ENCODE measurements around the gene P2RX2. TPM values are rescaled to one million over a fixed set of nuclear protein-coding genes. Genes with fewer than 3 reads are reported as not detected.

Gene P2RX2
- total and polyA plus RNA-seq, 9 donors = 0.12 to 1.5 (median 0.23) TPM; not detected in 6

GRCh38 chr12:132638541-132639408 is 20.2 kb downstream of the P2RX2 start:
- peak; percentile 33 for DNase-seq
- Histone ChIP-seq H3K27ac (ENCODE audit: low read length) (no peak overlapping the region), H3K9me3 (replicated peaks; ENCODE audit: control insufficient read depth, low read depth, low read length) (no peaks in the 10 kb centered on the region), H3K36me3 (ENCODE audit: control insufficient read depth, insufficient read depth, low read length) (peaks cover 87% of the 10 kb centered on the region), H3K4me3 (ENCODE audit: low read length) (no peak overlapping the region), H3K27me3 (ENCODE audit: control insufficient read depth, insufficient read depth, low read length) (no peaks in the 10 kb centered on the region), H3K4me1 (ENCODE audit: control insufficient read depth, insufficient read depth, low read length) (no peaks in the 10 kb centered on the region)
- 62% methylated on average over 15 of the region's 25 CpGs for WGBS (ENCODE audit: insufficient coverage)

- no peak for DNase-seq
- WGBS (ENCODE audit: insufficient coverage) = 79% methylated on average over 12 of the region's 12 CpGs
- Histone ChIP-seq H3K4me1 (ENCODE audit: control insufficient read depth, insufficient read depth, low read length) (no peaks in the 10 kb centered on the region), H3K4me3 (ENCODE audit: low read length) (no peak overlapping the region), H3K36me3 (ENCODE audit: control insufficient read depth, insufficient read depth, low read length) (peaks cover 77% of the 10 kb centered on the region), H3K9me3 (replicated peaks; ENCODE audit: control insufficient read depth, low read depth, low read length) (no peaks in the 10 kb centered on the region), H3K27ac (ENCODE audit: low read length) (no peak overlapping the region), H3K27me3 (ENCODE audit: control insufficient read depth, insufficient read depth, low read length) (no peaks in the 10 kb centered on the region)
Observed at GRCh38 chr12:132639956-132640520, 21.5 kb downstream of the P2RX2 start.

- Histone ChIP-seq H3K27me3 (ENCODE audit: control insufficient read depth, insufficient read depth, low read length) (no peaks in the 10 kb centered on the region), H3K9me3 (replicated peaks; ENCODE audit: control insufficient read depth, low read depth, low read length) (no peaks in the 10 kb centered on the region), H3K27ac (ENCODE audit: low read length) (no peak overlapping the region), H3K36me3 (ENCODE audit: control insufficient read depth, insufficient read depth, low read length) (peaks cover 74% of the 10 kb centered on the region), H3K4me1 (ENCODE audit: control insufficient read depth, insufficient read depth, low read length) (no peaks in the 10 kb centered on the region), H3K4me3 (ENCODE audit: low read length) (no peak overlapping the region)
- 93% methylated on average over 7 of the region's 10 CpGs for WGBS (ENCODE audit: insufficient coverage)
- no peak for DNase-seq
Observed at GRCh38 chr12:132640936-132641335, 22.4 kb downstream of the P2RX2 start.

GRCh38 chr12:132641811-132642650 is 23.5 kb downstream of the P2RX2 start:
- Histone ChIP-seq H3K4me3 (ENCODE audit: low read length) (no peak overlapping the region), H3K27ac (ENCODE audit: low read length) (no peak overlapping the region), H3K9me3 (replicated peaks; ENCODE audit: control insufficient read depth, low read depth, low read length) (no peaks in the 10 kb centered on the region), H3K4me1 (ENCODE audit: control insufficient read depth, insufficient read depth, low read length) (no peaks in the 10 kb centered on the region), H3K27me3 (ENCODE audit: control insufficient read depth, insufficient read depth, low read length) (no peaks in the 10 kb centered on the region), H3K36me3 (ENCODE audit: control insufficient read depth, insufficient read depth, low read length) (peaks cover 70% of the 10 kb centered on the region)
- 95% methylated on average over 25 of the region's 28 CpGs for WGBS (ENCODE audit: insufficient coverage)
- DNase-seq = no peak

- H3K4me3 ChIP-seq (ENCODE audit: low read length) = no peak overlapping the region
- 94% methylated on average over 27 of the region's 30 CpGs for WGBS (ENCODE audit: insufficient coverage)
- DNase-seq = no peak
- H3K27me3 ChIP-seq (ENCODE audit: control insufficient read depth, insufficient read depth, low read length) = no peaks in the 10 kb centered on the region
- H3K36me3 ChIP-seq (ENCODE audit: control insufficient read depth, insufficient read depth, low read length) = peaks cover 68% of the 10 kb centered on the region
- no peaks in the 10 kb centered on the region for H3K9me3 ChIP-seq (replicated peaks; ENCODE audit: control insufficient read depth, low read depth, low read length)
- no peaks in the 10 kb centered on the region for H3K4me1 ChIP-seq (ENCODE audit: control insufficient read depth, insufficient read depth, low read length)
- no peak overlapping the region for H3K27ac ChIP-seq (ENCODE audit: low read length)
Observed at GRCh38 chr12:132642846-132643835, 24.6 kb downstream of the P2RX2 start.

- Histone ChIP-seq H3K9me3 (replicated peaks; ENCODE audit: control insufficient read depth, low read depth, low read length) (no peaks in the 10 kb centered on the region), H3K36me3 (ENCODE audit: control insufficient read depth, insufficient read depth, low read length) (peaks cover 68% of the 10 kb centered on the region), H3K27me3 (ENCODE audit: control insufficient read depth, insufficient read depth, low read length) (no peaks in the 10 kb centered on the region), H3K4me1 (ENCODE audit: control insufficient read depth, insufficient read depth, low read length) (no peaks in the 10 kb centered on the region), H3K4me3 (ENCODE audit: low read length) (no peak overlapping the region), H3K27ac (ENCODE audit: low read length) (no peak overlapping the region)
- WGBS (ENCODE audit: insufficient coverage) = no CpG with 5 or more reads among the region's 7 CpGs
- DNase-seq = no peak
Observed at GRCh38 chr12:132646850-132647249, 28.3 kb downstream of the P2RX2 start.

- no peaks in the 10 kb centered on the region for H3K9me3 ChIP-seq (replicated peaks; ENCODE audit: control insufficient read depth, low read depth, low read length)
- no peaks in the 10 kb centered on the region for H3K4me1 ChIP-seq (ENCODE audit: control insufficient read depth, insufficient read depth, low read length)
- H3K27ac ChIP-seq (ENCODE audit: low read length) = no peak overlapping the region
- 93% methylated on average over 5 of the region's 10 CpGs for WGBS (ENCODE audit: insufficient coverage)
- peaks cover 61% of the 10 kb centered on the region for H3K36me3 ChIP-seq (ENCODE audit: control insufficient read depth, insufficient read depth, low read length)
- no peak for DNase-seq
- H3K4me3 ChIP-seq (ENCODE audit: low read length) = no peak overlapping the region
- no peaks in the 10 kb centered on the region for H3K27me3 ChIP-seq (ENCODE audit: control insufficient read depth, insufficient read depth, low read length)
Observed at GRCh38 chr12:132647858-132648257, 29.3 kb downstream of the P2RX2 start.

- H3K27ac ChIP-seq (ENCODE audit: low read length) = no peak overlapping the region
- no peak overlapping the region for H3K4me3 ChIP-seq (ENCODE audit: low read length)
- 93% methylated on average over 19 of the region's 24 CpGs for WGBS (ENCODE audit: insufficient coverage)
- H3K27me3 ChIP-seq (ENCODE audit: control insufficient read depth, insufficient read depth, low read length) = no peaks in the 10 kb centered on the region
- no peaks in the 10 kb centered on the region for H3K9me3 ChIP-seq (replicated peaks; ENCODE audit: control insufficient read depth, low read depth, low read length)
- H3K36me3 ChIP-seq (ENCODE audit: control insufficient read depth, insufficient read depth, low read length) = peaks cover 56% of the 10 kb centered on the region
- no peaks in the 10 kb centered on the region for H3K4me1 ChIP-seq (ENCODE audit: control insufficient read depth, insufficient read depth, low read length)
- DNase-seq = no peak
Observed at GRCh38 chr12:132648616-132649225, 30.1 kb downstream of the P2RX2 start.

Measured in muscle of leg (tissue), 11 donors.